ENCODE measurements around the gene WNT11.
"Not testable (repeated sequence)": the region's sequence is repeated elsewhere in the genome, so short reads cannot be mapped to it uniquely, and the experiment has no call there.

The WNT11 gene

GRCh38 chr11:76201056-76201455, 5.2 kb downstream of the WNT11 start:
- DNase-seq: no peak

GRCh38 chr11:76200006-76200940, 6.0 kb downstream of the WNT11 start:
- no peak for DNase-seq

GRCh38 chr11:76198691-76199090, 7.6 kb downstream of the WNT11 start:
- not testable (repeated sequence) for DNase-seq

- no peak for DNase-seq
Measured at GRCh38 chr11:76197941-76198640, 8.2 kb downstream of the WNT11 start.

- DNase-seq: no peak
Measured at GRCh38 chr11:76197332-76197731, 9.0 kb downstream of the WNT11 start.

GRCh38 chr11:76196849-76197248, 9.5 kb downstream of the WNT11 start:
- no peak for DNase-seq

- DNase-seq: no peak
Measured at GRCh38 chr11:76194872-76195668, 11.2 kb downstream of the WNT11 start.

GRCh38 chr11:76193219-76193618, 13.1 kb downstream of the WNT11 start:
- no peak for DNase-seq

- no peak for DNase-seq
Measured at GRCh38 chr11:76190376-76190775, 15.9 kb downstream of the WNT11 start.

GRCh38 chr11:76189682-76190081, 16.6 kb downstream of the WNT11 start:
- DNase-seq: no peak

- no peak for DNase-seq
Measured at GRCh38 chr11:76188873-76189272, 17.4 kb downstream of the WNT11 start.

GRCh38 chr11:76186776-76187279, 19.5 kb downstream of the WNT11 start:
- no peak for DNase-seq

GRCh38 chr11:76185931-76186401, 20.3 kb downstream of the WNT11 start:
- DNase-seq: no peak

- no peak for DNase-seq
Measured at GRCh38 chr11:76185511-76185910, 20.8 kb downstream of the WNT11 start.

- no peak for DNase-seq
Measured at GRCh38 chr11:76184551-76184993, 21.7 kb downstream of the WNT11 start.

- DNase-seq: no peak
Measured at GRCh38 chr11:76181371-76181770, 24.9 kb downstream of the WNT11 start.

GRCh38 chr11:76179147-76179546, 27.2 kb downstream of the WNT11 start:
- DNase-seq: no peak

- DNase-seq: no peak
Measured at GRCh38 chr11:76177250-76177686, 29.0 kb downstream of the WNT11 start.

GRCh38 chr11:76176463-76176862, 29.8 kb downstream of the WNT11 start:
- no peak for DNase-seq

- DNase-seq: no peak
Measured at GRCh38 chr11:76175783-76176182, 30.5 kb downstream of the WNT11 start.

GRCh38 chr11:76174330-76174729, 32.0 kb downstream of the WNT11 start:
- no peak for DNase-seq

- DNase-seq: no peak
Measured at GRCh38 chr11:76173663-76174062, 32.6 kb downstream of the WNT11 start.

GRCh38 chr11:76172583-76172982, 33.7 kb downstream of the WNT11 start:
- peak; percentile 59 for DNase-seq
